Tibial artery (tissue), 4 donors: ENCODE measurements around the gene KIF26B.

Experiments
- DNase-seq, 2 donors: peaks; one replicate each; pipeline ENCODE4 v3.0.0-alpha.2; 2019
- H3K27ac ChIP-seq, 2 donors: fragments of 200-600 bp; sonication (generic) in 1 of 2; 1 replicate in 1 of 2; 2 replicates in 1 of 2; pipeline ENCODE4 v1.5.1; 2018 to 2019; ENCODE audit warnings: mild to moderate bottlenecking in 1 of 2
- H3K27me3 ChIP-seq, 2 donors: fragments of 200-600 bp; sonication (generic) in 1 of 2; one replicate each; pipeline versions ENCODE4 v1.5.1 to v1.6.0; 2016 to 2019
- H3K36me3 ChIP-seq, 3 donors: fragments of 200-600 bp; sonication (generic) in 2 of 3; one replicate each; pipeline ENCODE4 v1.5.1; 2016 to 2019; ENCODE audit warnings: mild to moderate bottlenecking in 2 of 3
- H3K4me1 ChIP-seq, 4 donors: fragments of 200-600 bp; sonication (generic) in 2 of 4; 1 replicate in 3 of 4; 2 replicates in 1 of 4; pipeline ENCODE4 v1.5.1; 2016 to 2019
- H3K4me3 ChIP-seq, 2 donors: fragments of 200-600 bp; sonication (generic) in 1 of 2; 1 replicate in 1 of 2; 2 replicates in 1 of 2; pipeline ENCODE4 v1.5.1; 2018 to 2019; ENCODE audit warnings: mild to moderate bottlenecking in 2 of 2
- H3K9me3 ChIP-seq, 3 donors: fragments of 200-600 bp; sonication (generic) in 1 of 3; one replicate each; pipeline ENCODE4 v1.5.1; 2016 to 2019
- intact Hi-C: fragments of 100-400 bp; cut with DNase I; formaldehyde crosslinking; loops from one replicate; pipeline ENCODE4 v1.15.0; 2023; ENCODE audit warnings: low total_unique reads
- TF ChIP-seq, protein P1 (sequence below), 2 experiments: fragments of 200-600 bp in 1 of 2; fragments of 450-650 bp in 1 of 2; IDR thresholded peaks; one replicate each; pipeline ENCODE4 v1.5.1; 2017 to 2019; ENCODE audit warnings: antibody characterized with exemption in 2 of 2, mild to moderate bottlenecking in 1 of 2, moderate library complexity in 1 of 2

The KIF26B gene

GRCh38 chr1:245301162-245301580, 146.4 kb downstream of the KIF26B start:
- Histone ChIP-seq H3K27me3 (no peaks in the 10 kb centered on the region), H3K36me3 (no peaks in the 10 kb centered on the region), H3K27ac (no peak overlapping the region), H3K9me3 (no peaks in the 10 kb centered on the region), H3K4me3 (no peak overlapping the region), H3K4me1 (no peaks in the 10 kb centered on the region)
- DNase-seq: no peak
- TF ChIP-seq, protein P1, sequence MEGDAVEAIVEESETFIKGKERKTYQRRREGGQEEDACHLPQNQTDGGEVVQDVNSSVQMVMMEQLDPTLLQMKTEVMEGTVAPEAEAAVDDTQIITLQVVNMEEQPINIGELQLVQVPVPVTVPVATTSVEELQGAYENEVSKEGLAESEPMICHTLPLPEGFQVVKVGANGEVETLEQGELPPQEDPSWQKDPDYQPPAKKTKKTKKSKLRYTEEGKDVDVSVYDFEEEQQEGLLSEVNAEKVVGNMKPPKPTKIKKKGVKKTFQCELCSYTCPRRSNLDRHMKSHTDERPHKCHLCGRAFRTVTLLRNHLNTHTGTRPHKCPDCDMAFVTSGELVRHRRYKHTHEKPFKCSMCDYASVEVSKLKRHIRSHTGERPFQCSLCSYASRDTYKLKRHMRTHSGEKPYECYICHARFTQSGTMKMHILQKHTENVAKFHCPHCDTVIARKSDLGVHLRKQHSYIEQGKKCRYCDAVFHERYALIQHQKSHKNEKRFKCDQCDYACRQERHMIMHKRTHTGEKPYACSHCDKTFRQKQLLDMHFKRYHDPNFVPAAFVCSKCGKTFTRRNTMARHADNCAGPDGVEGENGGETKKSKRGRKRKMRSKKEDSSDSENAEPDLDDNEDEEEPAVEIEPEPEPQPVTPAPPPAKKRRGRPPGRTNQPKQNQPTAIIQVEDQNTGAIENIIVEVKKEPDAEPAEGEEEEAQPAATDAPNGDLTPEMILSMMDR (IDR thresholded peaks at IDR 0.05): no peak
- intact Hi-C loops: no loop called here

GRCh38 chr1:245301921-245302320, 147.1 kb downstream of the KIF26B start:
- Histone ChIP-seq H3K27ac (no peak overlapping the region), H3K36me3 (no peaks in the 10 kb centered on the region)
- TF ChIP-seq, protein P1 (IDR thresholded peaks at IDR 0.05): no peak

DNA sequence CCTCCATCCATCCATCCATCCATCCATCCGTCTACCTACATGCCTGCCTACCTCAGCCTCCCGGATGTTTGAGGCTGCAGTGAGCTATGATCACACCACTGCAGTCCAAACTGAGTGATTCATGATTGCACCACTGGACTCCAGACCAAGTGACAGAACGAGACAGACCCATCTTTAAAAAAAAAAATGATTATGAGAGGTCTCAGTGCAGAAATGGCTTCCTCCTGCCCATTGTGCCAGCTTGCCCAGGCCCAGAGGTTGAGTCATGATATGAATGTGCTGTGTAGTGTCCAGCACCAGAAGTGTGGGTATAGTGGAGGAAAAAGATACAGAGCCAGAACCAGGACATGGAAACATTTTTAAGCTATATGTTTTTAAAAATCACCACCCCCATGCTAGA, 149.9 kb downstream of the KIF26B start:
- TF ChIP-seq, protein P1 (IDR thresholded peaks at IDR 0.05): no peak
- Histone ChIP-seq H3K4me1 (no peaks in the 10 kb centered on the region), H3K4me3 (no peak overlapping the region), H3K27me3 (no peaks in the 10 kb centered on the region), H3K36me3 (no peaks in the 10 kb centered on the region), H3K27ac (no peak overlapping the region), H3K9me3 (no peaks in the 10 kb centered on the region)
- intact Hi-C loops: no loop called here
- DNase-seq: no peak

More at GRCh38 chr1:245301921-245302320, 147.1 kb downstream of the KIF26B start:
- H3K4me3 ChIP-seq: no peak overlapping the region
- DNase-seq: no peak
- no peaks in the 10 kb centered on the region for H3K4me1 ChIP-seq
- no peaks in the 10 kb centered on the region for H3K27me3 ChIP-seq
- H3K9me3 ChIP-seq: no peaks in the 10 kb centered on the region
- intact Hi-C loops: no loop called here

- Histone ChIP-seq H3K4me1 (no peaks in the 10 kb centered on the region), H3K36me3 (no peaks in the 10 kb centered on the region), H3K27me3 (no peaks in the 10 kb centered on the region), H3K9me3 (no peaks in the 10 kb centered on the region), H3K27ac (no peak overlapping the region), H3K4me3 (no peak overlapping the region)
- TF ChIP-seq, protein P1 (IDR thresholded peaks at IDR 0.05): no peak
- intact Hi-C loops: no loop called here
- DNase-seq: no peak
These were observed 151.2 kb downstream of the KIF26B start for GRCh38 chr1:245306020-245306419.

DNA sequence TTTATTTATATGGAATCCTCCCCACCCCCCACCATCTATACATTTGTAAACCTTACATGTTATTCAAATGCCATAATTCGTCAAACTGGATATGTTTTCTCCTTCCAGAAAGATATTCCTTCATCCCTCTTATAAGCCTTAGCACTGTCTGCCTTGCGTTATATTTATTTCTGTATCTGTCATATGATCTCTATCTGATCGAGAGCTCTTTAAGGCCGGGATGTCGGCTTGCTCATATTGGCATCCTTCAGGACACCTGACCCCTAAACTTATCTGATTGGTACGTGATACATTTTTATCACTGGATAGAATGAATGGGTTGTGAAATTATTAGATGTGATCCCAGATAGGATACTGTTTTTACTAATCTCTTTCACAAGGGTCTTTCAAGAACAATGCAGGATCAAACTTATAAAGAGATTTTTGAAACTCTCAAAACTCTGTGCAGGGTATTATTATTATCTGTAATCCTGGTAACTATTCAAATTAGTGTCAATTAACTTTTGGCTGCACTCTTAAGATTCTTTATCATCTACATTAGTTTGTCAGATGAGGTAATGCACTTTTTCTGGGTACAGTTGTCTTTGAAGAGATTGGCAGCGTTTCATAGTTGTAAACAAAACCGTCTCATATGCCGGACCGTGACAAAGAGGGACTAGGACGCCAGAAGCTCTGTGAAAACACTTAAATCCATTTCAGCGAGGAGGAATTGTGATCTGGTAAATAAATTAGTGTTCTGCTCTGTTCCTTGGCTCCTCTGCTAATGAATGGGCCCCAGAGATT, 152.0 kb downstream of the KIF26B start:
- Histone ChIP-seq H3K4me1 (no peaks in the 10 kb centered on the region), H3K27me3 (no peaks in the 10 kb centered on the region), H3K36me3 (no peaks in the 10 kb centered on the region), H3K27ac (no peak overlapping the region), H3K9me3 (no peaks in the 10 kb centered on the region), H3K4me3 (no peak overlapping the region)
- intact Hi-C loops: no loop called here
- TF ChIP-seq, protein P1 (IDR thresholded peaks at IDR 0.05): no peak
- DNase-seq: no peak
